Skin epidermis (tissue), 12 donors: Measurements from ENCODE around the gene KCNIP4.

Experiments
- H3K27ac ChIP-seq, 21 experiments: fragments of 200-600 bp; sonication (generic) in 11 of 21; one replicate each; pipeline ENCODE4 v1.5.0; 2020; ENCODE audit warnings: mild to moderate bottlenecking in 3 of 21, inconsistent platforms in 2 of 21, moderate library complexity in 2 of 21
- H3K4me3 ChIP-seq, 7 experiments: fragments of 200-600 bp; sonication (generic) in 2 of 7; one replicate each; pipeline ENCODE4 v1.5.0; 2020; ENCODE audit warnings: inconsistent platforms in 2 of 7, mild to moderate bottlenecking in 2 of 7, moderate library complexity in 1 of 7

KCNIP4 gene

DNA sequence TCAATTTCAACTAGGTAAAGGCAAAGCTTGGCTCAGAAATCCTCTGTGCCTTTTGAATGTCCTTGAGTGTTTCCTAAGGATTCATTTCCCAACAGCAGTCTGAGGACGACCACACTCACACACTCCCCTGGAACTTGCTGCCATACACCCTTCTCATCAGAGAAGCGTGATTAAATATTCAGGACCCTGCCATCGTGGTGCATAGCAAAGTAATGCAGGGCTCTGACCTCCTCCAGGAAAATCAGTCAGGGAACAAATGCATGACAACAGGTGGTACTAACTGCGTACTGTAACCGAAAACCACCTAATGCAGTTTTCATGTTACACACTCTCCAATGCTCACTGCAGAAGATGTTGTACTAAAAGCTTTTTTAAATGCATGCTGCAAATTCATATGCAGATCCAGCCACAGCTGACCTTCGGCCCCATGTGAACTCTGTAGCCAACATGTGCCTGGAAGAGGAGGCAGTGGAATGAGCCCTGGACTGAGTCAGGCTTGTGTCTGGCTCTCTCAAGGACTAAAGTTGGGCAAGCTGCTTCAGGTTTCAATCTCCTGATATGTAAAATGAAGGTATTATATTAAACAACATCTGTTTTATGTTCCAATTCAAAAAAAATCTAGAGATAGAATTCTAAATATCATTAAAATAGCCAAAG lies 238.3 kb downstream of the KCNIP4 start:
- no peak overlapping the region for H3K27ac ChIP-seq
- no peak overlapping the region for H3K4me3 ChIP-seq

DNA sequence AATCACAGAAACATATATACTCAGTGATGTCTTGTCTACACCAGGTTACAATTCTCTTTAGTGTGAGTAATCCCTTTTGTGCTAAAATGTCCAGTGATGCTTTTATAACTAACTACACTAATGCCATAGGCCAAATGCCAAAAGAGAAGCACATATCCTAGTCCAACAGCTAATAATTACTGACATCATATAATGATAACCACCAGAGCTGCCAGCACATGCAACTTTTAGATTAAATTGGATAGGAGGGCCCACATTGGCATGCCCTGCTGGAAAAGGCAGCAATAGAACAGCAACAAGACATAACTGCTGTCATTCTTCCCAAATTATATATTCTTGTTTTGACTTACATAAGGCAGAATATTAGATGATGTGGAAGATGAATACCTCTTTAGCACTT lies 238.8 kb downstream of the KCNIP4 start:
- no peak overlapping the region for H3K27ac ChIP-seq
- no peak overlapping the region for H3K4me3 ChIP-seq

- Histone ChIP-seq H3K4me3 (no peak overlapping the region), H3K27ac (no peak overlapping the region)
These were observed 239.5 kb downstream of the KCNIP4 start for GRCh38 chr4:21709031-21709430.

DNA sequence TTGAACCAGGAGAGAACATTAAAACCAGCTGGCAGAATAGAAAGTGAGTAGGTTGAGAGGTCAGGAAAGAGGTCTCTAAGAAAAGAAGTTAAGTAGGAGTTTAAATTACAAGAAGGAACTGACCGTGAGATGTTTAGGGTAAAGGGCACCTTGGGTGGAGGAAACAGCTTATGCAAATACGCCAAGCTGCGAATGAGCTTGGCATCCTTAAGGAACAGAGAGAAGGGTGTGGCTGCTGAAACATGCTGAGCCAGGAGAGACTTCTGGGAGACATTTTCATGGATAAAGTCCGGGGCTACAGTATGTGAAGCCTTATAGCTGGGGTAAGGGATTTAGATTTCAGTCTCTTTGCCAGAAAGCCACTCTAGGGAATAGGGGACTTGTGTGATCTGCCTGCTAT lies 249.1 kb downstream of the KCNIP4 start:
- no peak overlapping the region for H3K4me3 ChIP-seq
- no peak overlapping the region for H3K27ac ChIP-seq

- Histone ChIP-seq H3K4me3 (no peak overlapping the region), H3K27ac (no peak overlapping the region)
These were observed 251.0 kb downstream of the KCNIP4 start for GRCh38 chr4:21697583-21697982.

DNA sequence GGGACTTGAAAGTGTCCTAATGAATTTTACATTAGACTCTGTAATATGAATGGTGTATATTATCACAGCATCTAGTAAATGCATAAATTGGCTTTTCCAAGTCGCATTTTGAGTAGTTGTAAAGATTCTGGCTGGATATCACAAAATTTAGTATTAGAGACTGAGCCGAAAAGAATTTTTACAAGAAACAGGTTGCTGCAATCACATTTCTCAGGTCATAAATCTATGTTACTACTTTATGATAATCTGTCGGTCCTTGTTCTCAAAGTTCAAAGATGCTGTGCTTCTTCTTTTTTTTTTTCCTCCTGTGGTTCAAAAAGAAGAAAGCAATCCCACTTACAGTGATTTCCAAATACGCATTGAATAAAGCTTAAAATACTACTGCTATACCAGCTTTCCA lies 253.4 kb downstream of the KCNIP4 start:
- Histone ChIP-seq H3K27ac (no peak overlapping the region), H3K4me3 (no peak overlapping the region)

GRCh38 chr4:21692241-21692640 lies 256.3 kb downstream of the KCNIP4 start:
- Histone ChIP-seq H3K27ac (no peak overlapping the region), H3K4me3 (no peak overlapping the region)

- no peak overlapping the region for H3K4me3 ChIP-seq
- H3K27ac ChIP-seq: no peak overlapping the region
These were observed 259.8 kb downstream of the KCNIP4 start for GRCh38 chr4:21688596-21689265.

- no peak overlapping the region for H3K27ac ChIP-seq
- H3K4me3 ChIP-seq: no peak overlapping the region
These were observed 262.7 kb downstream of the KCNIP4 start for GRCh38 chr4:21685911-21686310.

- H3K4me3 ChIP-seq: no peak overlapping the region
- H3K27ac ChIP-seq: no peak overlapping the region
These were observed 268.2 kb downstream of the KCNIP4 start for GRCh38 chr4:21680326-21680898.

DNA sequence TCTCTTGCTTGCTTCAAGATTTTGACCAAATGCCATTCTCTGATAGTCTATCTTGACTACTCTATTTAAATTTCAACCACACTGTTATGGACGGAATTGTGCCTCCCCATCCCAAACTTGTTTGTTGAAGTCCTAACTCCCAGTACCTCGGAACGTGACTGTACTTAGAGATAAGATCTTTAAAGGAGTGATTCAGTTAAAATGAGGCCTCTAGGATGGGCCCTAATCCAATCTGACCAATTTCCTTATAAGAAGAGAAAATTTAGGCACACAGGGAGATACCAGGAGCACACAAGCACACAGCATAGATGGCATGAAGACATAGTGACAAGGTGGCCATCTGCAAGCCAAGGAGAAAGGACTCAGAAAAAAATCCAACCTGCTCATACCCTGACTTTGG lies 269.9 kb downstream of the KCNIP4 start:
- Histone ChIP-seq H3K4me3 (no peak overlapping the region), H3K27ac (no peak overlapping the region)

DNA sequence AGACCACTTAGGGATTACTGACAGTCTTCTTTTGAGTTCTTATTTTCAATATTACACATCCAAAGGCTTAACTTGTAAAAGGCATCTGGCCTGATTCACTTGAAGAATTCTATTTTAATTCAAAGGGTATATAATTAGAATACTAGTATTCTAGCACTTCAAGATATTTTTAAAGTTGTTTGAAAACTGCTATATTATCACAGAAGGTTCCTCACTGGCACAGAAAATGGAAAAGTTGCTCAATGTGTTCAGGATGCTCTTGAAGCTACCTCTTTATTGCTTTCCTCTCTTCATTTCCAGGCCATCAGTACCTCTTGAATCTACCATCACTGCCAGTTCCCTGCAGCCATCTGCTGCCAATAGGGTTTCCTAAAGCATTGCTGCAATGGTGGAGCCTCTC lies 271.4 kb downstream of the KCNIP4 start:
- Histone ChIP-seq H3K4me3 (no peak overlapping the region), H3K27ac (no peak overlapping the region)

DNA sequence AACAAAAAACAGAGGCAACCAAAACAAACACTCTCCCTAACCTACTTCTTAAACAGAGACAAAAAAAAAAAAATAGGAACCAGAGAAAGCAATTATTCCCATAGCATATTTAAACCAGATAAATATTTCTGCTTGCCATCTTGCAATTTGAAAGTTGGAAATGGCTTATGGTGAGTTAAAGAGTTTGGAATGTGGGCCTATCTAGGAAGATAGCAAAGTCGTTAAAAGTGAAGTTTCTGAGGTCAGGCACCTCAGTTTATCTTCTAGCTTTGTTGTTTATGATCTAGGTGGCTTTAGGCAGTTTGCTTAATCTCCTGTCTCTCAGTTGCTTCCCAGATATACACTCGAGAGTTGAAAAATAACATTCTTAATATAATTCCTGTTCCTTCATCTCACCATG lies 284.2 kb downstream of the KCNIP4 start:
- Histone ChIP-seq H3K4me3 (no peak overlapping the region), H3K27ac (no peak overlapping the region)

GRCh38 chr4:21656832-21657231 lies 291.7 kb downstream of the KCNIP4 start:
- Histone ChIP-seq H3K27ac (no peak overlapping the region), H3K4me3 (no peak overlapping the region)

- no peak overlapping the region for H3K4me3 ChIP-seq
- no peak overlapping the region for H3K27ac ChIP-seq
These were observed 293.5 kb downstream of the KCNIP4 start for GRCh38 chr4:21655031-21655430.

DNA sequence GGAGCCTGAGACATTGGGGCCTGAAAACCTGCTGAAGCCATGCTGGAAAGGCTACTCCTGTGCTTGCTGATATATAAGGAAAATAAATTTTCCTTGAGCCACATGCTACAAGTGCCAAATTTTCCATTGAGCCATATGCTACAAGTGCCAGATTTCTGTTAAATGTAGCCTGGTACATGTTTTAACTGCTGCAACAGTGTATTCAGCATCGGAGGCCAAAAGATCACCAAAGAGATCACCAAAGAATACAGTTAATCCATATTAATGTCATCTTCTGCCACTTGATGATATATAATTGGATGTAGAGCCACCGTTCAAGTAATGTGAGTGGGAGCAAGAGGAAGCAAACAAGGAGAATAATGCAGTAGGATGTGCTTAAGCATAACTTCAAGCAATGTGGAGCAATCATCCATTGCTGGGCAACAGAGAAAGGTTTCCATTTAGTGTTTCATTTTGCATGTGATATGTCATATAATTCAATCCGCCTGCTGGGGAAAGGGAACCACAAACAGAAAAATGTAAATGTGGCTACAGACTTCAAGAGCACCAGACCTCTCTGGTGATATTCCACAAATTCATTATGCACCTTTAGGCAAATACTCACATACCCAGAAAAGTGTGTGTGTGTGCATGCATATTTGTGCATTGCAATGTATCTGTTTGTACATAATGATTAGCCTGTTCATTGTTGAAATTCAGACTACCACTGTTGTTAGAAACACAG lies 295.9 kb downstream of the KCNIP4 start:
- Histone ChIP-seq H3K4me3 (no peak overlapping the region), H3K27ac (no peak overlapping the region)

- no peak overlapping the region for H3K27ac ChIP-seq
- H3K4me3 ChIP-seq: no peak overlapping the region
These were observed 299.0 kb downstream of the KCNIP4 start for GRCh38 chr4:21649391-21650090.

DNA sequence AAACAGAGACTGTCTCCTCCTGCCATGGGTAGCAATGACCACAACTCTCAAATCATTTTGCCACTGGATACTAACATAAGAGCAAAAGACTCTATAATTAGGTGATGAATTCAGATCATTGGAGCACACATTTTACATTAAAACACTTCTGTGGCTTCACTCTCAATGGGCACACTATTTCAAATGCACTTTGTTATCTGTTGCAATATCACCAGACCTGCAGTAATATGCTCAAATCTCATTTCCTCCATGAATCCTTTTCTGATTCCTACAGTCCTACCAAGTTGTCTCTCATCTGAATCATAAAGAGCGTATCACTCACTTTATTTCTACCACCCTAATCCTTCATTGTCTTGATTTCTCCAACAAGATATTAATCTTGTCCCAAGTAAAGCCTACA lies 302.8 kb downstream of the KCNIP4 start:
- Histone ChIP-seq H3K4me3 (no peak overlapping the region), H3K27ac (no peak overlapping the region)

- Histone ChIP-seq H3K4me3 (no peak overlapping the region), H3K27ac (no peak overlapping the region)
These were observed 306.9 kb downstream of the KCNIP4 start for GRCh38 chr4:21641696-21642095.

- Histone ChIP-seq H3K4me3 (no peak overlapping the region), H3K27ac (no peak overlapping the region)
These were observed 310.3 kb downstream of the KCNIP4 start for GRCh38 chr4:21638171-21638725.
